ENCODE results near the gene NUF2.

GRCh38 chr1:163381487-163382184 is 59.9 kb downstream of the NUF2 start:
- TF ChIP-seq CTCF (conservative IDR thresholded peaks at IDR 0.05; ENCODE audit: low read depth, low read length) (no peak), POLR2A (IDR thresholded peaks at IDR 0.05; ENCODE audit: low read depth, low read length) (no peak), MAFK (IDR thresholded peaks at IDR 0.05; ENCODE audit: low read depth, low read length) (no peak), CEBPB (IDR thresholded peaks at IDR 0.05; ENCODE audit: low read depth, low read length) (no peak)
